ENCODE measurements around the gene DLGAP3.
A peak's percentile ranks its signal among the peaks of the same experiment; 100 is the strongest.
"Not testable (repeated sequence)": the region's sequence is repeated elsewhere in the genome, so short reads cannot be mapped to it uniquely, and the experiment has no call there.

DLGAP3 gene

GRCh38 chr1:34968297-34968696 is 38.8 kb upstream of the DLGAP3 start:
- not testable (repeated sequence) for H3K27me3 ChIP-seq (ENCODE audit: control insufficient read depth, insufficient read depth, low read length); H3K4me1 ChIP-seq (ENCODE audit: control insufficient read depth, insufficient read depth, low read length); H3K36me3 ChIP-seq (ENCODE audit: control insufficient read depth, insufficient read depth, low read length); H3K9me3 ChIP-seq (ENCODE audit: control insufficient read depth, insufficient read depth, low read depth, low read length); H3K9ac ChIP-seq (ENCODE audit: low read length); H3K27ac ChIP-seq (ENCODE audit: low read depth, low read length); H3K4me3 ChIP-seq (ENCODE audit: low read depth, low read length)

- not testable (repeated sequence) for H3K4me1 ChIP-seq (ENCODE audit: control insufficient read depth, insufficient read depth, low read length); H3K36me3 ChIP-seq (ENCODE audit: control insufficient read depth, insufficient read depth, low read length)
Measured at GRCh38 chr1:34967672-34968071, 38.2 kb upstream of the DLGAP3 start.

GRCh38 chr1:34965597-34965996 is 36.1 kb upstream of the DLGAP3 start:
- H3K27me3 ChIP-seq (ENCODE audit: control insufficient read depth, insufficient read depth, low read length), result no peaks in the 10 kb centered on the region

More at GRCh38 chr1:34967672-34968071, 38.2 kb upstream of the DLGAP3 start:
- H3K9ac ChIP-seq (ENCODE audit: low read length); H3K4me3 ChIP-seq (ENCODE audit: low read depth, low read length); H3K27me3 ChIP-seq (ENCODE audit: control insufficient read depth, insufficient read depth, low read length); H3K9me3 ChIP-seq (ENCODE audit: control insufficient read depth, insufficient read depth, low read depth, low read length); H3K27ac ChIP-seq (ENCODE audit: low read depth, low read length): not testable (repeated sequence)

GRCh38 chr1:34950428-34950827 is 21.0 kb upstream of the DLGAP3 start:
- Histone ChIP-seq H3K27me3 (ENCODE audit: control insufficient read depth, insufficient read depth, low read length) (no peaks in the 10 kb centered on the region), H3K36me3 (ENCODE audit: control insufficient read depth, insufficient read depth, low read length) (no peaks in the 10 kb centered on the region), H3K27ac (ENCODE audit: low read depth, low read length) (no peak overlapping the region)

More at GRCh38 chr1:34965597-34965996, 36.1 kb upstream of the DLGAP3 start:
- Histone ChIP-seq H3K27ac (ENCODE audit: low read depth, low read length) (no peak overlapping the region), H3K4me1 (ENCODE audit: control insufficient read depth, insufficient read depth, low read length) (no peaks in the 10 kb centered on the region), H3K36me3 (ENCODE audit: control insufficient read depth, insufficient read depth, low read length) (no peaks in the 10 kb centered on the region), H3K9me3 (ENCODE audit: control insufficient read depth, insufficient read depth, low read depth, low read length) (peaks cover 10% of the 10 kb centered on the region), H3K4me3 (ENCODE audit: low read depth, low read length) (no peak overlapping the region), H3K9ac (ENCODE audit: low read length) (no peak overlapping the region)

GRCh38 chr1:34948739-34949138 is 19.3 kb upstream of the DLGAP3 start:
- not testable (repeated sequence) for H3K4me1 ChIP-seq (ENCODE audit: control insufficient read depth, insufficient read depth, low read length); H3K36me3 ChIP-seq (ENCODE audit: control insufficient read depth, insufficient read depth, low read length); H3K27ac ChIP-seq (ENCODE audit: low read depth, low read length); H3K9ac ChIP-seq (ENCODE audit: low read length); H3K4me3 ChIP-seq (ENCODE audit: low read depth, low read length); H3K27me3 ChIP-seq (ENCODE audit: control insufficient read depth, insufficient read depth, low read length); H3K9me3 ChIP-seq (ENCODE audit: control insufficient read depth, insufficient read depth, low read depth, low read length)

More at GRCh38 chr1:34950428-34950827, 21.0 kb upstream of the DLGAP3 start:
- no peak overlapping the region for H3K4me3 ChIP-seq (ENCODE audit: low read depth, low read length)
- peaks cover 6% of the 10 kb centered on the region for H3K9me3 ChIP-seq (ENCODE audit: control insufficient read depth, insufficient read depth, low read depth, low read length)
- no peak overlapping the region for H3K9ac ChIP-seq (ENCODE audit: low read length)
- no peaks in the 10 kb centered on the region for H3K4me1 ChIP-seq (ENCODE audit: control insufficient read depth, insufficient read depth, low read length)

GRCh38 chr1:34947641-34948314 is 18.3 kb upstream of the DLGAP3 start:
- H3K9ac ChIP-seq (ENCODE audit: low read length); H3K4me1 ChIP-seq (ENCODE audit: control insufficient read depth, insufficient read depth, low read length); H3K9me3 ChIP-seq (ENCODE audit: control insufficient read depth, insufficient read depth, low read depth, low read length); H3K36me3 ChIP-seq (ENCODE audit: control insufficient read depth, insufficient read depth, low read length); H3K27ac ChIP-seq (ENCODE audit: low read depth, low read length); H3K4me3 ChIP-seq (ENCODE audit: low read depth, low read length); H3K27me3 ChIP-seq (ENCODE audit: control insufficient read depth, insufficient read depth, low read length): not testable (repeated sequence)

- H3K36me3 ChIP-seq (ENCODE audit: control insufficient read depth, insufficient read depth, low read length), result no peaks in the 10 kb centered on the region
- peaks cover 2% of the 10 kb centered on the region; the same call in 1 of the 2 replicates for H3K27me3 ChIP-seq (ENCODE audit: control insufficient read depth, insufficient read depth, low read length)
- H3K4me3 ChIP-seq (ENCODE audit: low read depth, low read length), result no peak overlapping the region
- peaks cover 6% of the 10 kb centered on the region for H3K9me3 ChIP-seq (ENCODE audit: control insufficient read depth, insufficient read depth, low read depth, low read length)
- H3K9ac ChIP-seq (ENCODE audit: low read length), result no peak overlapping the region
- no peaks in the 10 kb centered on the region for H3K4me1 ChIP-seq (ENCODE audit: control insufficient read depth, insufficient read depth, low read length)
- H3K27ac ChIP-seq (ENCODE audit: low read depth, low read length), result no peak overlapping the region
Measured at GRCh38 chr1:34946211-34946610, 16.8 kb upstream of the DLGAP3 start.

- H3K4me1 ChIP-seq (ENCODE audit: control insufficient read depth, insufficient read depth, low read length); H3K9me3 ChIP-seq (ENCODE audit: control insufficient read depth, insufficient read depth, low read depth, low read length); H3K36me3 ChIP-seq (ENCODE audit: control insufficient read depth, insufficient read depth, low read length); H3K4me3 ChIP-seq (ENCODE audit: low read depth, low read length); H3K9ac ChIP-seq (ENCODE audit: low read length); H3K27me3 ChIP-seq (ENCODE audit: control insufficient read depth, insufficient read depth, low read length); H3K27ac ChIP-seq (ENCODE audit: low read depth, low read length): not testable (repeated sequence)
Measured at GRCh38 chr1:34941798-34942197, 12.3 kb upstream of the DLGAP3 start.

- Histone ChIP-seq H3K4me1 (ENCODE audit: control insufficient read depth, insufficient read depth, low read length) (peaks cover 6% of the 10 kb centered on the region), H3K9ac (ENCODE audit: low read length) (no peak overlapping the region), H3K4me3 (ENCODE audit: low read depth, low read length) (peak overlapping the region; percentile 64), H3K27ac (ENCODE audit: low read depth, low read length) (no peak overlapping the region), H3K36me3 (ENCODE audit: control insufficient read depth, insufficient read depth, low read length) (no peaks in the 10 kb centered on the region), H3K27me3 (ENCODE audit: control insufficient read depth, insufficient read depth, low read length) (peaks cover 60% of the 10 kb centered on the region), H3K9me3 (ENCODE audit: control insufficient read depth, insufficient read depth, low read depth, low read length) (no peaks in the 10 kb centered on the region)
Measured at GRCh38 chr1:34930702-34931071, 1.2 kb upstream of the DLGAP3 start.

GRCh38 chr1:34929853-34930701 is 627 bp upstream of the DLGAP3 start:
- Histone ChIP-seq H3K9ac (ENCODE audit: low read length) (peak overlapping the region; percentile 44), H3K27ac (ENCODE audit: low read depth, low read length) (no peak overlapping the region), H3K36me3 (ENCODE audit: control insufficient read depth, insufficient read depth, low read length) (no peaks in the 10 kb centered on the region), H3K27me3 (ENCODE audit: control insufficient read depth, insufficient read depth, low read length) (peaks cover 65% of the 10 kb centered on the region), H3K4me1 (ENCODE audit: control insufficient read depth, insufficient read depth, low read length) (peaks cover 6% of the 10 kb centered on the region), H3K9me3 (ENCODE audit: control insufficient read depth, insufficient read depth, low read depth, low read length) (no peaks in the 10 kb centered on the region), H3K4me3 (ENCODE audit: low read depth, low read length) (peak overlapping the region; percentile 64)

GRCh38 chr1:34928699-34929496 is 552 bp downstream of the DLGAP3 start:
- Histone ChIP-seq H3K4me3 (ENCODE audit: low read depth, low read length) (peak overlapping the region; percentile 64), H3K27ac (ENCODE audit: low read depth, low read length) (no peak overlapping the region), H3K4me1 (ENCODE audit: control insufficient read depth, insufficient read depth, low read length) (peaks cover 6% of the 10 kb centered on the region), H3K9ac (ENCODE audit: low read length) (peak overlapping the region; percentile 32), H3K9me3 (ENCODE audit: control insufficient read depth, insufficient read depth, low read depth, low read length) (no peaks in the 10 kb centered on the region), H3K36me3 (ENCODE audit: control insufficient read depth, insufficient read depth, low read length) (no peaks in the 10 kb centered on the region), H3K27me3 (ENCODE audit: control insufficient read depth, insufficient read depth, low read length) (peaks cover 75% of the 10 kb centered on the region)
